IMR-90 (cell line): ENCODE results near the gene RTL5. TPM values are rescaled to one million over a fixed set of nuclear protein-coding genes. Genes with fewer than 3 reads are reported as not detected.

Experiments
- ATAC-seq: fragments of 200-7000 bp; cut with Tn5 transposase; 2 replicates; pipeline ENCODE4 v1.9.1; 2020; ENCODE audit warnings: low read depth, mild to moderate bottlenecking, moderate library complexity
- BruUV-seq: library from RNA; stranded (reverse); fragments of 400-500 nt; replicated peaks from 2 replicates; lab custom pipeline; 2021; lab: Mats Ljungman, UMichigan
- CTCF ChIA-PET: fragments of 300-600 bp; formaldehyde crosslinking; extraction: SDS; loops from one replicate; lab custom pipeline; 2021; ENCODE audit warnings: antibody characterized with exemption; lab: Yijun Ruan, JAX
- POLR2A ChIA-PET: fragments of 300-600 bp; sonication (Branson Sonifier 250); formaldehyde crosslinking; loops from one replicate; lab custom pipeline; 2022; ENCODE audit warnings: antibody characterized with exemption; ENCODE audit not compliant: unreplicated experiment; lab: Charles Lee
- DNase-seq: peaks from one replicate; pipeline ENCODE4 v3.0.0; 2013
- H2AFZ ChIP-seq: replicated peaks from 2 replicates; pipeline ENCODE3; 2013; ENCODE audit warnings: low read length, mild to moderate bottlenecking; ENCODE audit not compliant: poor library complexity
- H2AK5ac ChIP-seq: 2 replicates; pipeline ENCODE4 v1.6.1; 2013; ENCODE audit warnings: low read depth, low read length, inconsistent platforms
- H2AK9ac ChIP-seq: replicated peaks from 2 replicates; pipeline ENCODE3; 2013; ENCODE audit warnings: mild to moderate bottlenecking, low read depth, low read length, moderate library complexity; ENCODE audit not compliant: poor library complexity
- H2BK120ac ChIP-seq: 2 replicates; pipeline ENCODE4 v1.6.1; 2013; ENCODE audit warnings: low read depth, low read length, inconsistent platforms
- H2BK15ac ChIP-seq: 3 replicates; pipeline ENCODE4 v1.6.1; 2013; ENCODE audit warnings: low read depth, low read length, inconsistent platforms
- H2BK20ac ChIP-seq: 2 replicates; pipeline ENCODE4 v1.6.1; 2013; ENCODE audit warnings: low read depth, mild to moderate bottlenecking, inconsistent platforms, low read length, moderate library complexity
- H2BK5ac ChIP-seq: 2 replicates; pipeline ENCODE4 v1.6.1; 2013; ENCODE audit warnings: mild to moderate bottlenecking, low read depth, low read length, inconsistent platforms; ENCODE audit not compliant: poor library complexity, severe bottlenecking
- H3K14ac ChIP-seq: replicated peaks from 2 replicates; pipeline ENCODE4 v1.6.1; 2013; ENCODE audit warnings: low read depth, low read length, inconsistent platforms
- H3K18ac ChIP-seq: 2 replicates; pipeline ENCODE4 v1.6.1; 2013; ENCODE audit warnings: low read depth, low read length, control low read depth
- H3K23ac ChIP-seq: 2 replicates; pipeline ENCODE4 v1.6.1; 2013; ENCODE audit warnings: low read depth, low read length, inconsistent platforms
- H3K27ac ChIP-seq: 2 replicates; pipeline ENCODE4 v1.5.1; 2013; ENCODE audit warnings: mild to moderate bottlenecking, control low read depth, low read length; ENCODE audit not compliant: insufficient read depth
- H3K27me3 ChIP-seq: 2 replicates; pipeline ENCODE4 v1.6.1; 2013; ENCODE audit warnings: low read length; ENCODE audit not compliant: control insufficient read depth, insufficient read depth
- H3K36me3 ChIP-seq: 2 replicates; pipeline ENCODE4 v1.6.1; 2013; ENCODE audit warnings: low read length, mixed read lengths; ENCODE audit not compliant: control insufficient read depth, insufficient read depth
- H3K4ac ChIP-seq: 2 replicates; pipeline ENCODE4 v1.6.1; 2013; ENCODE audit warnings: low read depth, low read length, inconsistent platforms
- H3K4me1 ChIP-seq: 2 replicates; pipeline ENCODE4 v1.6.1; 2013; ENCODE audit warnings: low read length, mixed read lengths; ENCODE audit not compliant: control insufficient read depth, insufficient read depth
- H3K4me2 ChIP-seq: 2 replicates; pipeline ENCODE4 v1.6.1; 2013; ENCODE audit warnings: low read depth, mild to moderate bottlenecking, control low read depth, low read length, moderate library complexity
- H3K4me3 ChIP-seq: 2 replicates; pipeline ENCODE4 v1.5.1; 2013; ENCODE audit warnings: low read depth, mild to moderate bottlenecking, control low read depth, low read length, moderate library complexity; ENCODE audit not compliant: insufficient read depth
- H3K56ac ChIP-seq: 2 replicates; pipeline ENCODE4 v1.6.1; 2013; ENCODE audit warnings: low read length, inconsistent platforms; ENCODE audit not compliant: insufficient read depth; ENCODE audit errors: extremely low read depth
- H3K79me1 ChIP-seq, 2 experiments: 2 replicates each; pipeline ENCODE4 v1.6.1; 2013; ENCODE audit warnings: low read length in 2 of 2, inconsistent platforms in 1 of 2, low read depth in 1 of 2
- H3K9ac ChIP-seq: 2 replicates; pipeline ENCODE4 v1.6.1; 2013; ENCODE audit warnings: low read depth, low read length, control low read depth
- H3K9me1 ChIP-seq: 2 replicates; pipeline ENCODE4 v1.6.1; 2013; ENCODE audit warnings: low read length, inconsistent platforms; ENCODE audit not compliant: insufficient read depth
- H3K9me3 ChIP-seq: 2 replicates; pipeline ENCODE4 v1.6.1; 2013; ENCODE audit warnings: low read length; ENCODE audit not compliant: control insufficient read depth, insufficient read depth
- H4K20me1 ChIP-seq: 2 replicates; pipeline ENCODE4 v1.6.1; 2013; ENCODE audit warnings: low read length, inconsistent platforms; ENCODE audit not compliant: insufficient read depth
- H4K5ac ChIP-seq: 2 replicates; pipeline ENCODE4 v1.6.1; 2013; ENCODE audit warnings: mild to moderate bottlenecking, low read depth, low read length, control low read depth
- H4K8ac ChIP-seq, 2 experiments: 2 replicates each; pipeline ENCODE4 v1.6.1; 2013; ENCODE audit warnings: low read depth in 2 of 2, low read length in 2 of 2, control low read depth in 1 of 2, inconsistent platforms in 1 of 2
- H4K91ac ChIP-seq: 2 replicates; pipeline ENCODE4 v1.6.1; 2013; ENCODE audit warnings: low read depth, low read length, inconsistent platforms; ENCODE audit not compliant: insufficient read depth
- BHLHE40 ChIP-seq: fragments of 150-350 bp; IDR thresholded peaks from 2 replicates; pipeline ENCODE4 v1.6.1; 2016; ENCODE audit warnings: mild to moderate bottlenecking, low read depth, low read length
- CEBPB ChIP-seq: IDR thresholded peaks from 2 replicates; pipeline ENCODE4 v1.6.1; 2012; ENCODE audit warnings: low read depth, low read length, improper control_type of control experiment
- CHD1 ChIP-seq: IDR thresholded peaks from 2 replicates; pipeline ENCODE4 v1.6.1; 2012; ENCODE audit warnings: low read depth, low read length, improper control_type of control experiment
- CTCF ChIP-seq: conservative IDR thresholded peaks from 2 replicates; pipeline ENCODE4 v1.5.1; 2012; ENCODE audit warnings: mild to moderate bottlenecking, low read depth, low read length, improper control_type of control experiment
- ELK1 ChIP-seq: fragments of 150-350 bp; IDR thresholded peaks from 2 replicates; pipeline ENCODE4 v1.6.1; 2016; ENCODE audit warnings: low read depth, mild to moderate bottlenecking, low read length, moderate library complexity, borderline replicate concordance
- FOS ChIP-seq: fragments of 150-350 bp; IDR thresholded peaks from 2 replicates; pipeline ENCODE4 v1.6.1; 2016; ENCODE audit warnings: low read depth, low read length
- MAFK ChIP-seq: IDR thresholded peaks from 2 replicates; pipeline ENCODE4 v1.6.1; 2012; ENCODE audit warnings: low read depth, low read length, improper control_type of control experiment
- MAZ ChIP-seq: IDR thresholded peaks from 2 replicates; pipeline ENCODE4 v1.6.1; 2012; ENCODE audit warnings: low read depth, mild to moderate bottlenecking, low read length, improper control_type of control experiment, moderate library complexity, borderline replicate concordance
- MXI1 ChIP-seq: IDR thresholded peaks from 2 replicates; pipeline ENCODE4 v1.6.1; 2012; ENCODE audit warnings: low read depth, mild to moderate bottlenecking, low read length, moderate library complexity, borderline replicate concordance
- NFE2L2 ChIP-seq: fragments of 150-350 bp; IDR thresholded peaks from 2 replicates; pipeline ENCODE4 v1.6.1; 2016; ENCODE audit warnings: low read depth, mild to moderate bottlenecking, low read length
- POLR2A ChIP-seq: IDR thresholded peaks from 2 replicates; pipeline ENCODE4 v1.6.1; 2012; ENCODE audit warnings: mild to moderate bottlenecking, low read depth, low read length
- RAD21 ChIP-seq: IDR thresholded peaks from 2 replicates; pipeline ENCODE4 v1.6.1; 2012; ENCODE audit warnings: low read length, improper control_type of control experiment
- RCOR1 ChIP-seq: IDR thresholded peaks from 2 replicates; pipeline ENCODE4 v1.6.1; 2012; ENCODE audit warnings: mild to moderate bottlenecking, low read length, improper control_type of control experiment; ENCODE audit not compliant: insufficient replicate concordance
- RFX5 ChIP-seq: IDR thresholded peaks from 2 replicates; pipeline ENCODE4 v1.8.0; 2012; ENCODE audit warnings: low read depth, mild to moderate bottlenecking, low read length, moderate library complexity
- SMC3 ChIP-seq: fragments of 150-350 bp; IDR thresholded peaks from 2 replicates; pipeline ENCODE4 v1.6.1; 2016; ENCODE audit warnings: low read depth, mild to moderate bottlenecking, antibody characterized with exemption, low read length, moderate library complexity
- USF2 ChIP-seq: fragments of 150-350 bp; IDR thresholded peaks from 2 replicates; pipeline ENCODE4 v1.6.1; 2017; ENCODE audit warnings: mild to moderate bottlenecking, antibody characterized with exemption, low read length, low read depth
- WGBS, 2 experiments: methylation state at CpG; one replicate each; pipeline versions ENCODE4 v1.1.5 to v1.1.7; 2013; ENCODE audit warnings: missing lambda C conversion rate in 2 of 2; ENCODE audit not compliant: insufficient read length in 1 of 2; ENCODE audit errors: extremely low coverage in 2 of 2; 5-methylcytosine and 5-hydroxymethylcytosine counted together
- dilution Hi-C: fragments of 300-500 bp; cut with HindIII; formaldehyde crosslinking; loops from one replicate; pipeline ENCODE4 v1.14.3; 2018; ENCODE audit warnings: low sequenced_read_pairs; ENCODE audit not compliant: unreplicated experiment
- in situ Hi-C: fragments of 300-500 bp; cut with MboI; formaldehyde crosslinking; loops from 3 replicates; pipeline ENCODE4 v1.14.3; 2019; ENCODE audit warnings: low sequenced_read_pairs, inconsistent platforms, mixed read lengths
- intact Hi-C: fragments of 100-400 bp; cut with micrococcal nuclease; formaldehyde crosslinking; loops from 2 replicates; pipeline ENCODE4 v1.10.0; 2022
- polyA plus RNA-seq, 3 experiments: library from polyadenylated mRNA; depleted of rRNA; stranded (reverse); fragments of >200 nt; gene quantifications; 2 replicates each; pipeline ENCODE4 v1.2.3, GENCODE V29; 2012; ENCODE audit warnings: low replicate concordance in 1 of 3
- total RNA-seq: library from RNA; depleted of rRNA; stranded (reverse); fragments of >200 nt; gene quantifications from 2 replicates; pipeline ENCODE4 v1.2.3, GENCODE V29; 2012

RTL5 gene
- total and polyA plus RNA-seq, 2 of the 4 experiments (the other 2 are of a cell fraction) = 0.90 to 2.5 TPM

- Histone ChIP-seq H3K4me1 (no peaks in the 10 kb centered on the region), H3K9ac (no peak overlapping the region), H2BK15ac (no peak overlapping the region), H3K4me3 (no peak overlapping the region), H4K91ac (no peak overlapping the region), H3K9me3 (no peaks in the 10 kb centered on the region), H2AK5ac (no peak overlapping the region), H3K23ac (no peak overlapping the region), H2AK9ac (no peak overlapping the region), H3K14ac (no peak overlapping the region), H3K27me3 (peaks cover 47% of the 10 kb centered on the region), H3K9me1 (no peaks in the 10 kb centered on the region), H3K4ac (no peak overlapping the region), H3K18ac (no peak overlapping the region), H4K8ac (no peak overlapping the region), H4K5ac (no peak overlapping the region), H3K79me1 (no peaks in the 10 kb centered on the region), H2BK20ac (no peak overlapping the region), H2BK5ac (no peak overlapping the region), H3K4me2 (no peak overlapping the region), H3K56ac (no peak overlapping the region), H3K36me3 (no peaks in the 10 kb centered on the region), H4K20me1 (0 out of 2 replicates have a peak, but pooled peaks cover 4% of the 10 kb centered on the region), H3K27ac (no peak overlapping the region), H2BK120ac (no peak overlapping the region), H2AFZ (no peak overlapping the region)
- dilution Hi-C loops = no loop called here
- CTCF ChIA-PET = no interaction called here
- no peak for ATAC-seq
- intact Hi-C loops = no loop called here
- POLR2A ChIA-PET = no interaction called here
- BruUV-seq = no TSS peak
- DNase-seq = no peak
- TF ChIP-seq MAFK (no peak), POLR2A (no peak), RCOR1 (no peak), NFE2L2 (no peak), USF2 (no peak), ELK1 (no peak), FOS (no peak), CHD1 (no peak), RFX5 (no peak), CTCF (no peak), MAZ (no peak), RAD21 (no peak), MXI1 (no peak), BHLHE40 (no peak), CEBPB (no peak), SMC3 (no peak)
- 60% methylated on average over 2 of the region's 4 CpGs; no CpG with 5 or more reads in 1 of the 2 experiments for WGBS, 2 experiments
- in situ Hi-C loops = no loop called here
These were observed 29.0 kb downstream of the RTL5 start for GRCh38 chrX:72102760-72103159.
